ENCODE measurements around the gene RNF220. TPM values are rescaled to one million over a fixed set of nuclear protein-coding genes. Genes with fewer than 3 reads are reported as not detected.

The RNF220 gene
- total and polyA plus RNA-seq, 11 donors = 54.2 to 108 (median 62.4) TPM

GRCh38 chr1:44588551-44589210 lies 183.6 kb downstream of the RNF220 start:
- Histone ChIP-seq H3K4me1 (no peaks in the 10 kb centered on the region), H3K36me3 (no peaks in the 10 kb centered on the region), H3K9me3 (no peaks in the 10 kb centered on the region), H3K27me3 (peaks cover 0 to 23% (median 0%) of the 10 kb centered on the region in 9 donors), H3K27ac (no peak overlapping the region), H3K4me3 (no peak overlapping the region)
- DNase-seq (no peak), ATAC-seq (no peak)
- TF ChIP-seq POLR2A (IDR thresholded peaks at IDR 0.05) = no peak
- TF ChIP-seq, protein P1, sequence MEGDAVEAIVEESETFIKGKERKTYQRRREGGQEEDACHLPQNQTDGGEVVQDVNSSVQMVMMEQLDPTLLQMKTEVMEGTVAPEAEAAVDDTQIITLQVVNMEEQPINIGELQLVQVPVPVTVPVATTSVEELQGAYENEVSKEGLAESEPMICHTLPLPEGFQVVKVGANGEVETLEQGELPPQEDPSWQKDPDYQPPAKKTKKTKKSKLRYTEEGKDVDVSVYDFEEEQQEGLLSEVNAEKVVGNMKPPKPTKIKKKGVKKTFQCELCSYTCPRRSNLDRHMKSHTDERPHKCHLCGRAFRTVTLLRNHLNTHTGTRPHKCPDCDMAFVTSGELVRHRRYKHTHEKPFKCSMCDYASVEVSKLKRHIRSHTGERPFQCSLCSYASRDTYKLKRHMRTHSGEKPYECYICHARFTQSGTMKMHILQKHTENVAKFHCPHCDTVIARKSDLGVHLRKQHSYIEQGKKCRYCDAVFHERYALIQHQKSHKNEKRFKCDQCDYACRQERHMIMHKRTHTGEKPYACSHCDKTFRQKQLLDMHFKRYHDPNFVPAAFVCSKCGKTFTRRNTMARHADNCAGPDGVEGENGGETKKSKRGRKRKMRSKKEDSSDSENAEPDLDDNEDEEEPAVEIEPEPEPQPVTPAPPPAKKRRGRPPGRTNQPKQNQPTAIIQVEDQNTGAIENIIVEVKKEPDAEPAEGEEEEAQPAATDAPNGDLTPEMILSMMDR (IDR thresholded peaks at IDR 0.05) = no peak
- intact Hi-C loops (cut with DNase I) = no loop called here
- 87 to 94% (median 90%) methylated on average over 3 of the region's 3 CpGs for WGBS, 4 donors

GRCh38 chr1:44590475-44590874 lies 185.4 kb downstream of the RNF220 start:
- WGBS, 4 donors = 86 to 95% (median 89%) methylated on average over 4 of the region's 4 CpGs
- no peak for ATAC-seq
- H3K27me3 ChIP-seq = peaks cover 0 to 15% (median 0%) of the 10 kb centered on the region in 9 donors
- H3K36me3 ChIP-seq = no peaks in the 10 kb centered on the region
- no peak overlapping the region for H3K4me3 ChIP-seq
- H3K9me3 ChIP-seq = no peaks in the 10 kb centered on the region
- no peak for TF ChIP-seq POLR2A (IDR thresholded peaks at IDR 0.05)
- TF ChIP-seq, protein P1 (IDR thresholded peaks at IDR 0.05) = no peak
- H3K4me1 ChIP-seq = peaks cover 0 to 3% (median 0%) of the 10 kb centered on the region in 12 donors
- intact Hi-C loops (cut with DNase I) = loop anchor here in 5 of 10 donors (5.0 to 10.0 kb wide), 4 partner anchors 86 to 586 kb away; partner anchors contain the start of gene DMAP1 (in 2 of the 5)
- no peak overlapping the region for H3K27ac ChIP-seq
- DNase-seq = no peak

DNA sequence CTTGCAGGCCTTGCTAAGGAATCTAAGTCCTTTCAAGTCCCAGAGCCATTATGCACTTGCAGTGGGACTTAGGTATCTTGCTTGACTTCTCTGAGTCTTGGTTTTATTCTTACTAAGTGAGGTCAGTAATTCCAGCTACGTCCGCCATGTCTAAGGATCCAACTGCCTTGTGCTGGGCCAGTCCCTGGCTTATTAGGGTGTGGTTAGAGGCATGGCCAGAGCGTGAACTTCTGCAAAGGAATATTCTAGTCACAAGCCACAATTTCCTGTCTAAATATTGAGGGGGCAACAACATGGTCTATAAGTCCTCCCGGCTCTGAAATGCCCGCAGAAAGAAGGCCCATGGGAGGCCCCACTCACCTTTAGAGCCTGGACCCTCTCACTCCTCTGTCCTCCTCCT lies 186.3 kb downstream of the RNF220 start:
- Histone ChIP-seq H3K27ac (no peak overlapping the region), H3K4me3 (no peak overlapping the region), H3K4me1 (peaks cover 0 to 3% (median 0%) of the 10 kb centered on the region in 12 donors), H3K27me3 (peaks cover 0 to 7% (median 0%) of the 10 kb centered on the region in 9 donors), H3K9me3 (no peaks in the 10 kb centered on the region), H3K36me3 (no peaks in the 10 kb centered on the region)
- intact Hi-C loops (cut with DNase I) = loop anchor here in 5 of 10 donors (5.0 to 10.0 kb wide), 4 partner anchors 87 to 587 kb away; partner anchors contain the start of gene DMAP1 (in 2 of the 5)
- TF ChIP-seq, protein P1 (IDR thresholded peaks at IDR 0.05) = no peak
- no peak for TF ChIP-seq POLR2A (IDR thresholded peaks at IDR 0.05)
- 89 to 97% (median 92%) methylated on average over 5 of the region's 5 CpGs for WGBS, 4 donors
- ATAC-seq (no peak), DNase-seq (no peak)

GRCh38 chr1:44592208-44593145 lies 187.4 kb downstream of the RNF220 start:
- Histone ChIP-seq H3K27me3 (peaks cover 0 to 7% (median 0%) of the 10 kb centered on the region in 9 donors), H3K4me3 (no peak overlapping the region), H3K27ac (no peak overlapping the region), H3K9me3 (no peaks in the 10 kb centered on the region), H3K4me1 (peaks cover 0 to 3% (median 0%) of the 10 kb centered on the region in 12 donors), H3K36me3 (no peaks in the 10 kb centered on the region)
- ATAC-seq (no peak), DNase-seq (no peak)
- 82 to 90% (median 88%) methylated on average over 8 to 12 of the region's 12 CpGs for WGBS, 4 donors
- TF ChIP-seq, protein P1 (IDR thresholded peaks at IDR 0.05) = no peak
- TF ChIP-seq POLR2A (IDR thresholded peaks at IDR 0.05) = no peak
- intact Hi-C loops (cut with DNase I) = loop anchor here in 5 of 10 donors (5.0 to 10.0 kb wide), 4 partner anchors 88 to 588 kb away; partner anchors contain the start of gene DMAP1 (in 2 of the 5)

All from heart left ventricle (tissue), 16 donors.